Thyroid gland (tissue), 4 donors: ENCODE results near the gene VCAN. TPM values are rescaled to one million over a fixed set of nuclear protein-coding genes. Genes with fewer than 3 reads are reported as not detected.

Source experiments
- DNase-seq, 2 donors: peaks; one replicate each; pipeline ENCODE4 v3.0.0-alpha.2; 2019
- H3K27ac ChIP-seq, 3 donors: fragments of 200-600 bp; sonication (generic); 1 replicate in 2 of 3; 2 replicates in 1 of 3; pipeline ENCODE4 v1.5.1; 2016 to 2019; ENCODE audit warnings: mild to moderate bottlenecking in 1 of 3, moderate library complexity in 1 of 3
- H3K27me3 ChIP-seq: fragments of 200-600 bp; sonication (generic); one replicate; pipeline ENCODE4 v1.5.1; 2019
- H3K36me3 ChIP-seq, 2 donors: fragments of 200-600 bp; sonication (generic); one replicate each; pipeline ENCODE4 v1.5.1; 2016 to 2019
- H3K4me1 ChIP-seq, 2 donors: fragments of 200-600 bp; sonication (generic); one replicate each; pipeline ENCODE4 v1.5.1; 2017 to 2019
- H3K4me3 ChIP-seq, 3 donors: fragments of 200-600 bp; sonication (generic); replicated peaks in 1 of 3; 1 replicate in 2 of 3; 2 replicates in 1 of 3; pipeline ENCODE4 v1.5.1; 2016; ENCODE audit warnings: mild to moderate bottlenecking in 1 of 3
- H3K9me3 ChIP-seq: fragments of 200-600 bp; sonication (generic); one replicate; pipeline ENCODE4 v1.5.1; 2017
- CTCF ChIP-seq, 6 experiments: fragments of 200-600 bp in 3 of 6; fragments of 450-650 bp in 3 of 6; sonication (generic) in 3 of 6; IDR thresholded peaks; one replicate each; pipeline ENCODE4 v1.5.1; 2016 to 2019; ENCODE audit warnings: antibody characterized with exemption in 6 of 6, mild to moderate bottlenecking in 2 of 6, inconsistent platforms in 1 of 6, moderate library complexity in 1 of 6
- POLR2A ChIP-seq, 2 donors: fragments of 450-650 bp; IDR thresholded peaks; one replicate each; pipeline ENCODE4 v1.6.1; 2017; ENCODE audit warnings: antibody characterized with exemption in 2 of 2, mild to moderate bottlenecking in 2 of 2, moderate library complexity in 1 of 2
- WGBS, 2 donors: methylation state at CpG; one replicate each; pipeline ENCODE4 v1.1.5; 2017; 5-methylcytosine and 5-hydroxymethylcytosine counted together
- intact Hi-C: fragments of 100-400 bp; cut with DNase I; formaldehyde crosslinking; loops from one replicate; pipeline ENCODE4 v1.15.1; 2023
- total RNA-seq, 4 donors: library from RNA; depleted of rRNA; stranded (reverse); fragments of >200 nt; gene quantifications; one replicate each; pipeline ENCODE4 v1.2.3, GENCODE V29; 2016

VCAN gene
- total RNA-seq, 4 donors from 2014 or later, result 9.7 to 50.1 (median 33.1) TPM

GRCh38 chr5:83568186-83568585 lies 96.6 kb downstream of the VCAN start:
- intact Hi-C loops, result loop anchor here (10.0 kb wide), 1 partner anchor 1213 kb away; no protein-coding TSS in a partner anchor
- no peak overlapping the region for H3K27ac ChIP-seq
- 58 to 78% methylated on average over 2 of the region's 2 CpGs for WGBS, 2 donors

GRCh38 chr5:83570916-83571315 lies 99.4 kb downstream of the VCAN start:
- H3K27ac ChIP-seq, result no peak overlapping the region
- no peaks in the 10 kb centered on the region for H3K9me3 ChIP-seq
- intact Hi-C loops, result no loop called here
- no peak for TF ChIP-seq POLR2A (IDR thresholded peaks at IDR 0.05)
- no peak for TF ChIP-seq CTCF (IDR thresholded peaks at IDR 0.05)
- WGBS, 2 donors, result 90 to 91% methylated on average over 2 of the region's 2 CpGs
- DNase-seq, result no peak
- H3K27me3 ChIP-seq, result no peaks in the 10 kb centered on the region
- H3K4me3 ChIP-seq, result no peak overlapping the region
- H3K4me1 ChIP-seq, result no peaks in the 10 kb centered on the region
- H3K36me3 ChIP-seq, result no peaks in the 10 kb centered on the region

More at GRCh38 chr5:83568186-83568585, 96.6 kb downstream of the VCAN start:
- TF ChIP-seq CTCF (IDR thresholded peaks at IDR 0.05), result no peak
- no peak for TF ChIP-seq POLR2A (IDR thresholded peaks at IDR 0.05)
- Histone ChIP-seq H3K36me3 (no peaks in the 10 kb centered on the region), H3K9me3 (no peaks in the 10 kb centered on the region), H3K4me3 (no peak overlapping the region), H3K4me1 (peaks cover 0 to 8% of the 10 kb centered on the region in 2 donors), H3K27me3 (no peaks in the 10 kb centered on the region)
- no peak for DNase-seq

GRCh38 chr5:83572271-83572670 lies 100.7 kb downstream of the VCAN start:
- Histone ChIP-seq H3K27ac (no peak overlapping the region), H3K9me3 (no peaks in the 10 kb centered on the region), H3K4me3 (no peak overlapping the region), H3K4me1 (no peaks in the 10 kb centered on the region), H3K27me3 (no peaks in the 10 kb centered on the region), H3K36me3 (no peaks in the 10 kb centered on the region)
- no peak for DNase-seq
- intact Hi-C loops, result no loop called here
- WGBS, 2 donors, result 92% methylated on average over 5 of the region's 5 CpGs
- TF ChIP-seq CTCF (IDR thresholded peaks at IDR 0.05) (no peak), POLR2A (IDR thresholded peaks at IDR 0.05) (no peak)

- DNase-seq, result no peak
- no peaks in the 10 kb centered on the region for H3K9me3 ChIP-seq
- WGBS, 2 donors, result 90 to 94% methylated on average over 2 of the region's 2 CpGs
- H3K4me3 ChIP-seq, result no peak overlapping the region
- H3K4me1 ChIP-seq, result no peaks in the 10 kb centered on the region
- no peak for TF ChIP-seq CTCF (IDR thresholded peaks at IDR 0.05)
- no peak for TF ChIP-seq POLR2A (IDR thresholded peaks at IDR 0.05)
- H3K27ac ChIP-seq, result no peak overlapping the region
- intact Hi-C loops, result no loop called here
- no peaks in the 10 kb centered on the region for H3K36me3 ChIP-seq
- H3K27me3 ChIP-seq, result no peaks in the 10 kb centered on the region
Measured at GRCh38 chr5:83576341-83576740, 104.8 kb downstream of the VCAN start.

GRCh38 chr5:83577036-83577636 lies 105.6 kb downstream of the VCAN start:
- H3K4me1 ChIP-seq, result no peaks in the 10 kb centered on the region
- H3K36me3 ChIP-seq, result no peaks in the 10 kb centered on the region
- intact Hi-C loops, result no loop called here
- H3K27me3 ChIP-seq, result no peaks in the 10 kb centered on the region
- no peak overlapping the region for H3K4me3 ChIP-seq
- no peak for DNase-seq
- no peak overlapping the region for H3K27ac ChIP-seq
- WGBS, 2 donors, result 62 to 69% methylated on average over 4 of the region's 4 CpGs
- TF ChIP-seq POLR2A (IDR thresholded peaks at IDR 0.05) (no peak), CTCF (IDR thresholded peaks at IDR 0.05) (no peak)
- no peaks in the 10 kb centered on the region for H3K9me3 ChIP-seq
